ENCODE results near the gene TMED3.
"Not testable (repeated sequence)": the region's sequence is repeated elsewhere in the genome, so short reads cannot be mapped to it uniquely, and the experiment has no call there.

The TMED3 gene

GRCh38 chr15:79316864-79317263 lies 6.0 kb downstream of the TMED3 start:
- DNase-seq (no peak), ATAC-seq (no peak)

DNA sequence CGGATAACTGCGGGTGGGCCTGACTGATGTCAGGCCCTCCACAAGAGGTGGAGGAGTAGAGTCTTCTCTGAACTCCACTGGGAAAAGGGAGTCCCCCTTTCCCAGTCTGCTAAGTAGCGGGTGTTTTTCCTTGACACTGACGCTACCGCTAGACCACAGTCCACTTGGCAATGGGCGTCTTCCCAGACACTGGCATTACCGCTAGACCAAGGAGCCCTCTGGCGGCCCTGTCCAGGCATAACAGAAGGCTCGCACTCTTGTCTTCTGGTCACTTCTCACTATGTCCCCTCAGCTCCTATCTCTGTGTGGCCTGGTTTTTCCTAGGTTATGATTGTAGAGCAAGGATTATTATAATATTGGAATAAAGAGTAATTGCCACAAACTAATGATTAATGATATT lies 9.1 kb downstream of the TMED3 start:
- not testable (repeated sequence) for DNase-seq, ATAC-seq

DNA sequence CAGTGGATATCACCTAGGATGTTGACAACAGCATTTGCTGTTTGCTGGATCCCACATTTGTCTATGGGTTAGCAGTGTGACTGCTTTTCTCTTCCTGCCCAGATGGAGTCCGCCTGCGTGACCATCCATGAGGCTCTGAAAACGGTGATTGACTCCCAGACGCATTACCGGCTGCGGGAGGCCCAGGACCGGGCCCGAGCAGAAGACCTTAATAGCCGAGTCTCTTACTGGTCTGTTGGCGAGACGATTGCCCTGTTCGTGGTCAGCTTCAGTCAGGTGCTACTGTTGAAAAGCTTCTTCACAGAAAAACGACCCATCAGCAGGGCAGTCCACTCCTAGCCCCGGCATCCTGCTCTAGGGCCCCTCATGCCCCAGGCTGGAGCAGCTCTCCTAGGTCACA lies 11.0 kb downstream of the TMED3 start:
- ATAC-seq = no peak

DNA sequence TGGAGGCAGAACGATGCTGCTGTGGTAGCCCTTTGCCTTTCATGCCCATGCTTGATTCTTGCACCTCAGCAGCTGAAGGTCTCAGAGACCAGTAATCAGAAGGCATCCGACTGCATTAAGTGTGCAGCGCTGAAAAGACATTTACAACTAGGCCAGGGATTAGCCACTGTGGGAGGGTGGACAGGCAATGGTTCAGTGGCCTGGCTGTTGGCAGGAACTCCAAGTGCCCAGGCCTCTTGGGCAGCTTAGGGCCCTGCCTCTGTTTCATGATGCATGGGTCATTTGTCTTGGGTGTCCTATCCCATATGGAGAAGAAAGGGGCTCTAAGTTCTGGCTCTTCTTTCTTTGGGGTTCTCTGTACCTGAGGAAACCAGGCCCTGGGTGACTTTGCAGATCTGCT lies 11.4 kb downstream of the TMED3 start:
- DNase-seq = no peak
- ATAC-seq = no peak

More for the DNA sequence above, 11.0 kb downstream of the TMED3 start:
- DNase-seq = no peak

DNA sequence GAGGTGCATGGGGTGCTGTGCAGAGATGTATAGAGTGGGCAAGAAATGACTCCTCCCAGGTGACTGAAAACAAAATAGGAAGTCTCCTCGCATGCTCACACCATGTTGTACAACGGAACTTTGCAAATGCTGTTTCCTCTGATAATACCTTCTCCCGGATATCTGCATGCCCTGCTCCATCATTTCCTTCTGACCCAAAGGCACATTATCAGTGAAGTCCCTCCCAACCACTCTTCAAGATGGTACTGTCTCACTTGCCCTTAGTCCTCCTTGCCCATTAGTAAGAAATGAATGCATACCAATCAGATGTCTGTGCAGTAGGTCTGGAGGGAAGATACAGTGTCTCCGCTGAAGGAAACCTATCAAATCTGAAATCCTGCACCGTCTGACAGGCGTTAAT lies 12.0 kb downstream of the TMED3 start:
- ATAC-seq = no peak

DNA sequence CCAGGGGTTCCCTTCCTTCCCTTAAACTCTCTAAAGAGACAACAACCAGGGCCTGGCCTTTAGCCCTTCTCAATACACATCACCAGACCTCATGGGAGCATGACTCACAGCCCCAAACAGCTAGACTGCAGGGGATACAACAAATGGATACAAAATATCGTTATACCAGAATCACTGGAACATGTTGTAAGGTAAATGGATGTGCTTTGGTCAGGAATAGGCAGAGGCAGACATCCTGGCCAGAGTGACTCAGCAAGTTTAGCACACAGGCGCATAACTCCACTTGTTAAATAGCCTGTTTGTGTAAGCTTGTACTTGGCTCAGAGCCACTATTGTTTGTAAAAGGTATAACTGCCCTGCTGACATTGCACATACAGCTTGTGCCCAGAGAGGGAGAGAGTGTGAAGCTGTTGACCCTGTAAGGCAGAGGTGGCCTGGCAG lies 18.3 kb downstream of the TMED3 start:
- no peak for DNase-seq
- no peak for ATAC-seq

More for the DNA sequence above, 12.0 kb downstream of the TMED3 start:
- no peak for DNase-seq

DNA sequence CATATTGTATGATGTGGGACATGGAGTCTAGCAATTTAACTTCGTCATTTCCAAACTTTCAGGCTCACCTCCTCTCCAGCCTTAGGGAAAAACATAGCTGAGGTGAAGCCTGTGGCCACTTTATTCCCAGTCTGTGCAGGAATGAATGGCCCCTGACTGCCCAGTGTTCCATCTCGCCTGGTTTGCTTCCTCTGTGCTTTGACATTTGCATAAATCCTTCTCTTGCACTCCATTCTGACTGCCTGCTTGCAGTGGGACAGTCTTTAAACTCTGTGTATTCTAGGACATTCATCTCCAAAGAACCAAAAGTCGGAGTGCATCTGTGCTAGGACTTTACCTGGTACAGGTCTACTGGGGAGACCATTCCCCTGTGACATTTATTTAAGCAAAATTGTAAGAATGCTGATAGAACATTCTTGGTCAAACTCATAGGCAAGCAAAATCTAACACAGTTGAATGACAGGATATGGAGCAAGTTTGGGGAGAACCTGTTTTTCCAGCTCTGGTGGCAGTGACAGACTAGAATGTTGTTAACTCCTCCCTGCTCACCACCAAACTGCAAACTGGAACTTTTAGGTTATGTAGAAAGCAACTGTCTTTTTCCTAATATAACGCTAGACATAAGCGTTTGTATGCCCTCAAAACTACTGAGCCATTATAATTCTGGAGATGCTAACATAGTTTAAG lies 22.1 kb downstream of the TMED3 start:
- DNase-seq (no peak), ATAC-seq (no peak)

- ATAC-seq (no peak), DNase-seq (no peak)
Observed at GRCh38 chr15:79337591-79337990, 26.7 kb downstream of the TMED3 start.

GRCh38 chr15:79339588-79340314 lies 28.8 kb downstream of the TMED3 start:
- DNase-seq (no peak), ATAC-seq (no peak)

- DNase-seq (no peak), ATAC-seq (no peak)
Observed at GRCh38 chr15:79340315-79340602, 29.3 kb downstream of the TMED3 start.

- DNase-seq = no peak
Observed at GRCh38 chr15:79341396-79341795, 30.5 kb downstream of the TMED3 start.

GRCh38 chr15:79349525-79349924 lies 38.6 kb downstream of the TMED3 start:
- DNase-seq = no peak
- no peak for ATAC-seq

More at GRCh38 chr15:79341396-79341795, 30.5 kb downstream of the TMED3 start:
- ATAC-seq = no peak

DNA sequence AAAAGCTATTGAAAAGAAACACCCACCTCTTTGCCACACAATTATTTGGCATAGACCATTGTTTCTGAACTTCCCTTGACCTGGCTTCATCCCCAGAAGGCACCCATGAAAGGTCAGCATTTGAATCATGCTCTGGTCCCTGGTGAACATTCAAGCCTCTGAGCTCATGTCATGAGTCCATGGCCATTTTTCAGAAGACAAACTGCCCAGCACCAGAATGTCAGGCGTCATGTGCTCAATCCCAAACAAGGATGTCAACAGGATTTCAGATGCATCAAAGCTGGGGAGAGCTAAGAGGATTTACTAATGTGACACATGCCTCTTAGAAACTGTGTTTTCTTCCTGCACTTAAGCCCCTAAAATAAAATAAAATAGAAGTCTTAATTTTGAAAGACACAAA lies 41.3 kb downstream of the TMED3 start:
- no peak for ATAC-seq
- no peak for DNase-seq

DNA sequence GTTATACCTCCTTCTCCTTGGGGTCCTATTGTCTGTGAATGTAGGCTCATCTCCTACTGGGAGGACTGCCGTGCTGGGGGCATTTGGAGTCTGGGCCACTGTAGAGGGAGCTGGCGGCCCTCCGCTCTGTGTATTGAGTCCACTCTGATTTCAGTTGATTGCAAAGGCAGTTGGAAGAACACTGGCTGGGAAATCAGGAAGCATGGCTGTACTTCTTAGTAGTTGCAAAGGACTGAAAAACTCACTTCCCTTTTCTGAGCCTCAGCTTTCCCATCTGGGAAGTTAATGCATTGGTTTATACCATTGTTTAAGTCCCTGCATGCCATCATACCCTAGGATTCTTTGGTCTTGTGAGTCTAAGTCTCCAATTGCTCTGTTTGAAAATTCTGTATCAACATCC lies 46.7 kb downstream of the TMED3 start:
- no peak for DNase-seq
- ATAC-seq = no peak

DNA sequence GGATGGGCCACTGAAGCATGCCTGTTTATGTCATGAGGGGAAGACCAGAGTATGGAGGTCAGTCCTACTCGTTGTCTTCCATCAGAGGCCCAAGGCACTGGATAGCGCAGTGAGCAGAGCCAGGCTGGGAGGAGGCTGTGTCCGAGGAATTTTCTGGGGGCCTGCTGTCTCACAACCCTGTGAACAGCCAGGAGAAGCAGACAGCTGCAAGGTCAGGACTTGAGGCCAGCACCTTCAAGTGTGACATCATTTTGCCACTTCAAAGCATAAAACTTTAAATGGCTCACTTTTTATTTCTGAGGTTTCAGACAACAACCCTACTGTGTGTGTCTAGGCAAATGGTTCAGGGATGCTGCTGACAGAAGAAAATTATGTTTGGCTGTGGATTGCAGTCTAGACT lies 47.2 kb downstream of the TMED3 start:
- ATAC-seq = no peak

DNA sequence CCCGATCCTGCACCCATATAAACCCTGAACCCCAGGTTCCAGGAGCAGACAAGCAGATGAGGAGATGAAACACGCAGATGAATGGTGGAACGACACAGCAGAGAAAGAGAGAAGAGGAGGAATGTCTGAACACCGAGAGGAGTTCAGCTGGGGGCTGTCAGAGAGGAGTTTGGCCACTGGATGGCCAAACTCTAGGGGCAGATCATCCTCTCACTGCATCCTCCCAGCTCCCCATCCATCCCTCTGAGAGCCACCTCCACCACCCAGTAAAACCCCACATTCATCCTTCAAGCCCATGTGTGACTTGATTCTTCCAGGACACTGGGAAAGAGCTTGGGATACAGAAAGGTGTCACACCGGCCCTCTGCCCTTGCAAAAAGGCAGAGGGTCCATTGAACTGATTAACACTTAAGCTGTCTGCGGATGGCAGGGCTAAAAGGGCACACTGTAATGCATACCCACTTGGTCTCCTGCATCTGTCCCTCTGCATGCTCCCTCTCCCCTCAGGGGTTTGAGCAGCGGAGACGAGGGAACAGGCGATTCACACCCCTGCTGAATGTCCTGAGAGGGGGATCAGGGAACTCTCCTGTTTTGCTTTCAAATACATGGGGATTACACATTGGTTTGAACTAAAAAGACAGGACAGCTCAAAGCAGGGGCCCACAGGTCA lies 53.8 kb downstream of the TMED3 start:
- no peak for DNase-seq
- no peak for ATAC-seq

More for the DNA sequence above, 47.2 kb downstream of the TMED3 start:
- no peak for DNase-seq

DNA sequence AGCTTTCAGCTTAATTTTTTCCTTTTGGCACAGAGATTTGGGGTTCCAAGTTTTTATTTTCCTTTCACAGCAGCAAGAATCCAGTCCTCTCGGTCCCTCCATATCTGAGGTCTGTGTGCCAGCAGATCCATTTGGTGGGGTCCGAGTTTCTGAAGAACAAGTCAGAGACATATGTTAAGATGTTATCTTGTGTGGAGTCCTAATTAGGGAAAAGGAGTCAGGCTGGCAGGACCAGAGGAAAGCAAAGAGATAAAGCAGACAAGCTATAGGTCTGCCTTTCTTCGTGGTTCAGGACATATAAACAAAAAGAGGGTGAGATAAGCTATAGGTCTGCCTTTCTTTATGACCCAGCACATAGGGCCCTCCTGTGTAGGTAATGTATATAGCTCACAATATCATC lies 54.9 kb downstream of the TMED3 start:
- ATAC-seq (no peak), DNase-seq (no peak)

- no peak for ATAC-seq
- DNase-seq = no peak
Observed at GRCh38 chr15:79366691-79367090, 55.8 kb downstream of the TMED3 start.

DNA sequence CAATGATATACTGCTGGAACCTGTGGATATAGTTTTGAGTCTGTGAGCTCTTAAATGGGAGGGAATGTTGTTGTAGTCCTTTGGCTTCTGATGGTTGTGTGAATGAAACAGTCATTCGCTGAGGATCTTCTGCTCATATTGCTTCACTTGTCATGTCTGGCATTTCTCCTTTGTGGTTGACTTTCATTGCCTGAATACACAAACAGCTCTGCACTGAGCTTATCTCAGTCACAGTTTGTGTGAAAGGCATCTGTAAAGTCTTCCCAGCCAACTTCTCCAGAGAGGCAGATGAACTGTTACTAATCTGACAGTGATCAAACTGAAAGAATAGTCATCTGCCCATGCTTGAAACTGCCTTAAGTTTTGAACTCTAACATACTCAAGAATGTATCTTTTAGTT lies 59.8 kb downstream of the TMED3 start:
- no peak for DNase-seq
- ATAC-seq = no peak

GRCh38 chr15:79371591-79371990 lies 60.7 kb downstream of the TMED3 start:
- DNase-seq (no peak), ATAC-seq (no peak)

DNA sequence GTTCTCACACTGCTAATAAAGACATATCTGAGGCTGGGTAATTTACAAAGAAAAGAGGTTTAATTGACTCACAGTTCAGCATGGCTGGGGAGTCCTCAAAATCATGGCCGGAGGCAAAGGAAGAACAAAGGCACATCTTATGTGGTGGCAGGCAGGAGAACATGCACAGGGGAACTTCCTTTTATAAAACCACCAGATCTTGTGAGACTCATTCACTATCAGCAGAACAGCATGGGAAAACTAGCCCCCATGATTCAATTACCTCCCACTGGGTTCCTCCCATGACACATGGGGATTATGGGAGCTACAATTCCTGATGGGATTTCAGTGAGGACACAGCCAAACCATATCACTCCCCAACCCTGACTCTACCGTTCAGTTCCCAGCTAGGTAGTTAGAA lies 61.5 kb downstream of the TMED3 start:
- DNase-seq (no peak), ATAC-seq (no peak)
